Thyroid gland (tissue), 4 donors: ENCODE measurements around the gene POLR2J3. TPM values are rescaled to one million over a fixed set of nuclear protein-coding genes. Genes with fewer than 3 reads are reported as not detected.
"Not testable (repeated sequence)": the region's sequence is repeated elsewhere in the genome, so short reads cannot be mapped to it uniquely, and the experiment has no call there.

Experiments
- DNase-seq, 2 donors: peaks; one replicate each; pipeline ENCODE4 v3.0.0-alpha.2; 2019
- H3K27ac ChIP-seq, 3 donors: fragments of 200-600 bp; sonication (generic); 1 replicate in 2 of 3; 2 replicates in 1 of 3; pipeline ENCODE4 v1.5.1; 2016 to 2019; ENCODE audit warnings: mild to moderate bottlenecking in 1 of 3, moderate library complexity in 1 of 3
- H3K27me3 ChIP-seq: fragments of 200-600 bp; sonication (generic); one replicate; pipeline ENCODE4 v1.5.1; 2019
- H3K36me3 ChIP-seq, 2 donors: fragments of 200-600 bp; sonication (generic); one replicate each; pipeline ENCODE4 v1.5.1; 2016 to 2019
- H3K4me1 ChIP-seq, 2 donors: fragments of 200-600 bp; sonication (generic); one replicate each; pipeline ENCODE4 v1.5.1; 2017 to 2019
- H3K4me3 ChIP-seq, 3 donors: fragments of 200-600 bp; sonication (generic); replicated peaks in 1 of 3; 1 replicate in 2 of 3; 2 replicates in 1 of 3; pipeline ENCODE4 v1.5.1; 2016; ENCODE audit warnings: mild to moderate bottlenecking in 1 of 3
- H3K9me3 ChIP-seq: fragments of 200-600 bp; sonication (generic); one replicate; pipeline ENCODE4 v1.5.1; 2017
- WGBS, 2 donors: methylation state at CpG; one replicate each; pipeline ENCODE4 v1.1.5; 2017; 5-methylcytosine and 5-hydroxymethylcytosine counted together
- intact Hi-C: fragments of 100-400 bp; cut with DNase I; formaldehyde crosslinking; loops from one replicate; pipeline ENCODE4 v1.15.1; 2023
- total RNA-seq, 4 donors: library from RNA; depleted of rRNA; stranded (reverse); fragments of >200 nt; gene quantifications; one replicate each; pipeline ENCODE4 v1.2.3, GENCODE V29; 2016

Gene POLR2J3
- total RNA-seq, 4 donors from 2014 or later = 26.2 to 66.7 (median 31.9) TPM

GRCh38 chr7:102577315-102578240 lies 5.2 kb upstream of the POLR2J3 start:
- intact Hi-C loops, H3K4me3 ChIP-seq, H3K36me3 ChIP-seq, H3K9me3 ChIP-seq, H3K4me1 ChIP-seq, H3K27ac ChIP-seq, H3K27me3 ChIP-seq: not testable (repeated sequence)
- 76 to 87% methylated on average over 5 to 7 of the region's 7 CpGs for WGBS, 2 donors
- DNase-seq = peak in 1 of 2 donors; percentile 2

- H3K36me3 ChIP-seq, H3K27ac ChIP-seq, DNase-seq, intact Hi-C loops, H3K9me3 ChIP-seq, H3K4me3 ChIP-seq, H3K27me3 ChIP-seq, H3K4me1 ChIP-seq: not testable (repeated sequence)
- no CpG with 5 or more reads among the region's 3 CpGs for WGBS, 2 donors
Measured at GRCh38 chr7:102576363-102576762, 4.0 kb upstream of the POLR2J3 start.

GRCh38 chr7:102574607-102575006 lies 2.2 kb upstream of the POLR2J3 start:
- intact Hi-C loops, H3K4me1 ChIP-seq, H3K27ac ChIP-seq, H3K4me3 ChIP-seq, H3K27me3 ChIP-seq, DNase-seq, H3K36me3 ChIP-seq, H3K9me3 ChIP-seq: not testable (repeated sequence)
- no CpG with 5 or more reads among the region's 6 CpGs for WGBS, 2 donors

GRCh38 chr7:102568620-102569019 lies 3.8 kb downstream of the POLR2J3 start:
- intact Hi-C loops = not testable (repeated sequence)

GRCh38 chr7:102550808-102551422 lies 21.5 kb downstream of the POLR2J3 start, which contains the start of gene SPDYE2:
TSS of gene SPDYE2 (plus strand) at chr7:102551226. CDS start at chr7:102553256, 2,030 bp downstream.
- H3K27ac ChIP-seq, H3K27me3 ChIP-seq, H3K9me3 ChIP-seq, H3K4me1 ChIP-seq, intact Hi-C loops, H3K4me3 ChIP-seq, H3K36me3 ChIP-seq, DNase-seq: not testable (repeated sequence)
- WGBS, 2 donors = no CpG with 5 or more reads among the region's 6 CpGs

More at GRCh38 chr7:102568620-102569019, 3.8 kb downstream of the POLR2J3 start:
- WGBS, 2 donors = 75% methylated on average over 4 of the region's 11 CpGs; no CpG with 5 or more reads in 1 of the 2 donors
- H3K4me1 ChIP-seq, H3K27ac ChIP-seq, DNase-seq, H3K36me3 ChIP-seq, H3K9me3 ChIP-seq, H3K4me3 ChIP-seq, H3K27me3 ChIP-seq: not testable (repeated sequence)

- H3K4me1 ChIP-seq, intact Hi-C loops, H3K36me3 ChIP-seq, H3K27me3 ChIP-seq, H3K4me3 ChIP-seq, H3K27ac ChIP-seq, DNase-seq, H3K9me3 ChIP-seq: not testable (repeated sequence)
- 74 to 92% methylated on average over 2 to 3 of the region's 6 CpGs for WGBS, 2 donors
Measured at GRCh38 chr7:102546353-102546752, 26.0 kb downstream of the POLR2J3 start.

GRCh38 chr7:102545288-102545687 lies 27.1 kb downstream of the POLR2J3 start:
- intact Hi-C loops, H3K27ac ChIP-seq, H3K9me3 ChIP-seq, H3K36me3 ChIP-seq, H3K27me3 ChIP-seq, DNase-seq, H3K4me1 ChIP-seq, H3K4me3 ChIP-seq: not testable (repeated sequence)
- no CpG with 5 or more reads among the region's 12 CpGs for WGBS, 2 donors

- intact Hi-C loops, H3K27ac ChIP-seq, H3K4me1 ChIP-seq, H3K9me3 ChIP-seq, H3K36me3 ChIP-seq, DNase-seq, H3K4me3 ChIP-seq, H3K27me3 ChIP-seq: not testable (repeated sequence)
- WGBS, 2 donors = no CpG with 5 or more reads among the region's 1 CpG
Measured at GRCh38 chr7:102544372-102544771, 28.0 kb downstream of the POLR2J3 start.

GRCh38 chr7:102543596-102543995 lies 28.8 kb downstream of the POLR2J3 start, which contains the start of gene UPK3BL2:
TSS of gene UPK3BL2 (minus strand) at chr7:102543696. CDS start at chr7:102543636, 60 bp downstream.
- H3K4me3 ChIP-seq, DNase-seq, H3K9me3 ChIP-seq, H3K36me3 ChIP-seq, H3K4me1 ChIP-seq, H3K27me3 ChIP-seq, intact Hi-C loops, H3K27ac ChIP-seq: not testable (repeated sequence)
- WGBS, 2 donors = no CpG with 5 or more reads among the region's 8 CpGs

- H3K9me3 ChIP-seq, intact Hi-C loops, H3K27me3 ChIP-seq, H3K27ac ChIP-seq, H3K4me1 ChIP-seq, H3K36me3 ChIP-seq, H3K4me3 ChIP-seq: not testable (repeated sequence)
- peak in 1 of 2 donors; percentile 4 for DNase-seq
- WGBS, 2 donors = 80 to 94% methylated on average over 4 to 7 of the region's 11 CpGs
Measured at GRCh38 chr7:102542771-102543170, 29.6 kb downstream of the POLR2J3 start.

- H3K9me3 ChIP-seq, DNase-seq, H3K4me1 ChIP-seq, H3K36me3 ChIP-seq, H3K4me3 ChIP-seq, intact Hi-C loops, H3K27me3 ChIP-seq, H3K27ac ChIP-seq: not testable (repeated sequence)
- WGBS, 2 donors = no CpG with 5 or more reads among the region's 8 CpGs
Measured at GRCh38 chr7:102542083-102542482, 30.3 kb downstream of the POLR2J3 start.

- H3K27ac ChIP-seq, H3K9me3 ChIP-seq, H3K4me1 ChIP-seq, H3K36me3 ChIP-seq, intact Hi-C loops, H3K4me3 ChIP-seq, H3K27me3 ChIP-seq: not testable (repeated sequence)
- WGBS, 2 donors = 45 to 61% methylated on average over 4 of the region's 6 CpGs
- peak; percentile 18 to 25 for DNase-seq
Measured at GRCh38 chr7:102540604-102541003, 31.8 kb downstream of the POLR2J3 start.
